ENCODE results near the gene ELL.

DNA sequence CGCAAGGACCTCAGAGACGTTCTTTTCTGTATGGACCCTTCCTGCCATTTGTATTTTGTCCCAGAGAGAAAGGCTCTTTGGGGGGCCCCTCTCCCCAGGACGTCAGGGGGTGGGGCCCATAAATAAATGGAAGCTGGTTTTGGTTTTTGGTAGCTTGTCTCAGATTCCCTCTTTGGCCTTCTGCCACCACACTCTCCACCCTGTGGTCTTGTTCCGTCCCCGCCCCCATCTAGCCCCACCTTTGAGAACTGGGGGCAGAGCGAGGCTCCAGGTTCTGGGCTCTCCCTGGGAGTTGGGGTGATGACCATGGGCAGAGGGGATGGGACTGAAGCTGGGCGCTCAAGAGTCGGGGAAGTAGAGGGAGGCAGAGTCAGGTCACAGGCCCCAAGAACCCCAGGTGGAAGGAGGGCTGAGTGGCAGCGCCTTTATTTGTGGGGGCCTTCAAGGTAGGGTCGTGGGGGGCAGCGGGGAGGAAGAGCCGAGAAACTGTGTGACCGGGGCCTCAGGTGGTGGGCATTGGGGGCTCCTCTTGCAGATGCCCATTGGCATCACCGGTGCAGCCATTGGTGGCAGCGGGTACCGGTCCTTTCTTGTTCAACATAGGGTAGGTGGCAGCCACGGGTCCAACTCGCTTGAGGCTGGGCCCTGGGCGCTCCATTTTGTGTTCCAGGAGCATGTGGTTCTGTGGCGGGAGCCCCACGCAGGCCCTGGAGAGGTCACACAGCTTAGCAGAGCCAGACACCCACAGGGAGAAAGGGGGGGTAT lies 87.3 kb downstream of the ELL start:
- TF ChIP-seq, protein P1, sequence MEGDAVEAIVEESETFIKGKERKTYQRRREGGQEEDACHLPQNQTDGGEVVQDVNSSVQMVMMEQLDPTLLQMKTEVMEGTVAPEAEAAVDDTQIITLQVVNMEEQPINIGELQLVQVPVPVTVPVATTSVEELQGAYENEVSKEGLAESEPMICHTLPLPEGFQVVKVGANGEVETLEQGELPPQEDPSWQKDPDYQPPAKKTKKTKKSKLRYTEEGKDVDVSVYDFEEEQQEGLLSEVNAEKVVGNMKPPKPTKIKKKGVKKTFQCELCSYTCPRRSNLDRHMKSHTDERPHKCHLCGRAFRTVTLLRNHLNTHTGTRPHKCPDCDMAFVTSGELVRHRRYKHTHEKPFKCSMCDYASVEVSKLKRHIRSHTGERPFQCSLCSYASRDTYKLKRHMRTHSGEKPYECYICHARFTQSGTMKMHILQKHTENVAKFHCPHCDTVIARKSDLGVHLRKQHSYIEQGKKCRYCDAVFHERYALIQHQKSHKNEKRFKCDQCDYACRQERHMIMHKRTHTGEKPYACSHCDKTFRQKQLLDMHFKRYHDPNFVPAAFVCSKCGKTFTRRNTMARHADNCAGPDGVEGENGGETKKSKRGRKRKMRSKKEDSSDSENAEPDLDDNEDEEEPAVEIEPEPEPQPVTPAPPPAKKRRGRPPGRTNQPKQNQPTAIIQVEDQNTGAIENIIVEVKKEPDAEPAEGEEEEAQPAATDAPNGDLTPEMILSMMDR (IDR thresholded peaks at IDR 0.05; ENCODE audit: insufficient read depth, low read length): no peak
- TF ChIP-seq POLR2AphosphoS5 (IDR thresholded peaks at IDR 0.05; ENCODE audit: low read depth) (no peak), GABPA (IDR thresholded peaks at IDR 0.05; ENCODE audit: low read depth) (no peak)

Measured in HL-60 (cell line).